Colonic mucosa (tissue), 4 donors: ENCODE results near the gene ECPAS. TPM values are rescaled to one million over a fixed set of nuclear protein-coding genes. Genes with fewer than 3 reads are reported as not detected.
A peak's percentile ranks its signal among the peaks of the same experiment; 100 is the strongest.
"Not testable (repeated sequence)": the region's sequence is repeated elsewhere in the genome, so short reads cannot be mapped to it uniquely, and the experiment has no call there.

Experiments used
- DNase-seq: peaks from one replicate; pipeline ENCODE4 v3.0.0-alpha.2; 2020
- H3K27ac ChIP-seq: fragments of 200-600 bp; one replicate; pipeline ENCODE4 v1.8.0; 2021
- H3K27me3 ChIP-seq: fragments of 200-600 bp; one replicate; pipeline ENCODE4 v1.8.0; 2021
- H3K36me3 ChIP-seq: fragments of 200-600 bp; one replicate; pipeline ENCODE4 v1.8.0; 2021
- H3K4me1 ChIP-seq: fragments of 200-600 bp; one replicate; pipeline ENCODE4 v1.8.0; 2021; ENCODE audit warnings: mild to moderate bottlenecking
- H3K4me3 ChIP-seq: fragments of 200-600 bp; one replicate; pipeline ENCODE4 v1.8.0; 2021
- H3K9ac ChIP-seq, 2 donors: one replicate each; pipeline ENCODE4 v1.7.0; 2013; ENCODE audit warnings: control low read depth in 2 of 2, low read depth in 2 of 2, low read length in 2 of 2
- H3K9me3 ChIP-seq: fragments of 200-600 bp; one replicate; pipeline ENCODE4 v1.8.0; 2021
- CTCF ChIP-seq: fragments of 200-600 bp; IDR thresholded peaks from one replicate; pipeline ENCODE4 v1.8.0; 2022; ENCODE audit warnings: antibody characterized with exemption, mild to moderate bottlenecking
- intact Hi-C: fragments of 100-400 bp; cut with DNase I; formaldehyde crosslinking; loops from one replicate; pipeline ENCODE4 v1.14.1; 2022
- total RNA-seq, 2 donors: library from RNA; stranded (reverse); fragmentation: NEBNext Ultra II Directional in 1 of 2; extraction: Animal tissue kit (Norgen Biotek cat#: 25700) in 1 of 2; gene quantifications; one replicate each; pipeline ENCODE4 v1.2.1, GENCODE V29; 2021
- donor health status: healthy.
- donor health status: DM: no; HTN: no; CAD: no.
- donor health status: DM: no; HTN: no; CAD: no.

ECPAS gene
- total RNA-seq, 2 donors from 2014 or later, result 55.1 to 92.5 TPM

GRCh38 chr9:111502506-111502905 lies 18.3 kb upstream of the ECPAS start:
- DNase-seq, result no peak
- Histone ChIP-seq H3K4me3 (no peak overlapping the region), H3K36me3 (no peaks in the 10 kb centered on the region), H3K9me3 (no peaks in the 10 kb centered on the region), H3K4me1 (no peaks in the 10 kb centered on the region), H3K9ac (no peak overlapping the region), H3K27ac (no peak overlapping the region), H3K27me3 (no peaks in the 10 kb centered on the region)
- no peak for TF ChIP-seq CTCF
- intact Hi-C loops, result no loop called here

- no peak for DNase-seq
Observed at GRCh38 chr9:111501648-111502047, 17.5 kb upstream of the ECPAS start.

GRCh38 chr9:111501005-111501562 lies 16.9 kb upstream of the ECPAS start:
- DNase-seq, result no peak
- no peaks in the 10 kb centered on the region for H3K4me1 ChIP-seq
- H3K4me3 ChIP-seq, result no peak overlapping the region
- no peak for TF ChIP-seq CTCF
- intact Hi-C loops, result no loop called here
- H3K36me3 ChIP-seq, result no peaks in the 10 kb centered on the region
- no peaks in the 10 kb centered on the region for H3K9me3 ChIP-seq
- no peak overlapping the region for H3K9ac ChIP-seq
- no peak overlapping the region for H3K27ac ChIP-seq
- H3K27me3 ChIP-seq, result no peaks in the 10 kb centered on the region

More at GRCh38 chr9:111501648-111502047, 17.5 kb upstream of the ECPAS start:
- no peak overlapping the region for H3K27ac ChIP-seq
- H3K4me3 ChIP-seq, result no peak overlapping the region
- H3K9ac ChIP-seq, result no peak overlapping the region
- no peaks in the 10 kb centered on the region for H3K36me3 ChIP-seq
- intact Hi-C loops, result no loop called here
- H3K4me1 ChIP-seq, result no peaks in the 10 kb centered on the region
- H3K9me3 ChIP-seq, result no peaks in the 10 kb centered on the region
- no peak for TF ChIP-seq CTCF
- H3K27me3 ChIP-seq, result no peaks in the 10 kb centered on the region

- H3K36me3 ChIP-seq, H3K27ac ChIP-seq, H3K4me1 ChIP-seq, intact Hi-C loops, DNase-seq, H3K9ac ChIP-seq, H3K27me3 ChIP-seq, H3K9me3 ChIP-seq, H3K4me3 ChIP-seq: not testable (repeated sequence)
Observed at GRCh38 chr9:111497196-111497595, 13.0 kb upstream of the ECPAS start.

GRCh38 chr9:111484572-111484894 lies 350 bp upstream of the ECPAS start:
- H3K27me3 ChIP-seq, result no peaks in the 10 kb centered on the region

More at GRCh38 chr9:111484572-111484894, 350 bp upstream of the ECPAS start:
- no peaks in the 10 kb centered on the region for H3K9me3 ChIP-seq
- H3K27ac ChIP-seq, result peak overlapping the region; percentile 94
- H3K4me3 ChIP-seq, result peak overlapping the region; percentile 59
- intact Hi-C loops, result no loop called here
- TF ChIP-seq CTCF, result no peak
- H3K36me3 ChIP-seq, result no peaks in the 10 kb centered on the region
- H3K9ac ChIP-seq, result peak overlapping the region; percentile 90 to 97
- no peak for DNase-seq
- H3K4me1 ChIP-seq, result peaks cover 4% of the 10 kb centered on the region
